ENCODE measurements around the gene USP7. TPM values are rescaled to one million over a fixed set of nuclear protein-coding genes. Genes with fewer than 3 reads are reported as not detected.

USP7 gene
- total and polyA plus RNA-seq, 9 donors: 28.1 to 104 (median 86.3) TPM

- H3K4me1 ChIP-seq (ENCODE audit: insufficient read depth): peaks cover 2% of the 10 kb centered on the region
- no peaks in the 10 kb centered on the region for H3K9me3 ChIP-seq
- intact Hi-C loops (cut with DNase I): no loop called here
- H3K4me3 ChIP-seq: peak overlapping the region; percentile 19
- 5 to 7% (median 6%) methylated on average over 26 of the region's 26 CpGs for WGBS, 3 donors
- DNase-seq: peak; percentile 60 to 81 (median 68)
- TF ChIP-seq POLR2A (IDR thresholded peaks at IDR 0.05) (no peak), EP300 (IDR thresholded peaks at IDR 0.05) (no peak)
- TF ChIP-seq, protein P1, sequence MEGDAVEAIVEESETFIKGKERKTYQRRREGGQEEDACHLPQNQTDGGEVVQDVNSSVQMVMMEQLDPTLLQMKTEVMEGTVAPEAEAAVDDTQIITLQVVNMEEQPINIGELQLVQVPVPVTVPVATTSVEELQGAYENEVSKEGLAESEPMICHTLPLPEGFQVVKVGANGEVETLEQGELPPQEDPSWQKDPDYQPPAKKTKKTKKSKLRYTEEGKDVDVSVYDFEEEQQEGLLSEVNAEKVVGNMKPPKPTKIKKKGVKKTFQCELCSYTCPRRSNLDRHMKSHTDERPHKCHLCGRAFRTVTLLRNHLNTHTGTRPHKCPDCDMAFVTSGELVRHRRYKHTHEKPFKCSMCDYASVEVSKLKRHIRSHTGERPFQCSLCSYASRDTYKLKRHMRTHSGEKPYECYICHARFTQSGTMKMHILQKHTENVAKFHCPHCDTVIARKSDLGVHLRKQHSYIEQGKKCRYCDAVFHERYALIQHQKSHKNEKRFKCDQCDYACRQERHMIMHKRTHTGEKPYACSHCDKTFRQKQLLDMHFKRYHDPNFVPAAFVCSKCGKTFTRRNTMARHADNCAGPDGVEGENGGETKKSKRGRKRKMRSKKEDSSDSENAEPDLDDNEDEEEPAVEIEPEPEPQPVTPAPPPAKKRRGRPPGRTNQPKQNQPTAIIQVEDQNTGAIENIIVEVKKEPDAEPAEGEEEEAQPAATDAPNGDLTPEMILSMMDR (IDR thresholded peaks at IDR 0.05): peak; percentile 39 to 54 (median 49)
- H3K27ac ChIP-seq: no peak overlapping the region
- no peaks in the 10 kb centered on the region for H3K27me3 ChIP-seq
- H3K36me3 ChIP-seq: no peaks in the 10 kb centered on the region
Observed at GRCh38 chr16:9008601-9009260, 45.0 kb upstream of the USP7 start.

DNA sequence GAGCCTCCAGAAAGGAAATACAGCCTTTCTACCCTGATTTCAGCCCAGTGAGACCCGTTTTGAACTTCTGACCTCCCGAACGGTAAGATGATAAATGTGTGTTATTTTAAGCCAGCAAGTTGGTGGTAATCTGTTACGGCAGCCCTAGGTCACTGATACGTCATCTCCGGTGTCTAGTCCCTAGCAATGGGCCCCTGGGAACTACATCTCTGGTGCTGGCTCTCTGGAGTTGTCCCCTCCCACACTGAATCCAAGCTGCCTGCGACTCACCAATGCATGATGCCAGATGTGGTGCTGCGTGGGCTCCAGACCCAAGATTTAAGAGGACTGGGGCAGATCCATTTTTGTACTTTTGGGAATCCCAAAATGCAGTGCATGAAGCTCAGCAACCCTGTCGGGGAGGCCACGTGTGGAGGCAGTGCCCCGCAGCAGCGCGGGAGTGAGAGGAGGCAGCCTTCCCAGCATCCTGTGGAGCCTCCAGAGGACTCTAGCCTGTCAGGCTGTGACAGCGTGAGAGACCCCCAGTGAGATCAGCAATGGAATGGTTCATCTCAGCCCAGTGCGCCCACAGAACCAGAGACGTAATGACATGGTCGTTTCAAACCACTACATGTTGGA, 43.6 kb upstream of the USP7 start:
- TF ChIP-seq, protein P1 (IDR thresholded peaks at IDR 0.05): no peak
- TF ChIP-seq POLR2A (IDR thresholded peaks at IDR 0.05) (no peak), EP300 (IDR thresholded peaks at IDR 0.05) (no peak)
- WGBS, 3 donors: 59 to 64% (median 61%) methylated on average over 17 of the region's 17 CpGs
- Histone ChIP-seq H3K27me3 (no peaks in the 10 kb centered on the region), H3K4me3 (no peak overlapping the region), H3K9me3 (no peaks in the 10 kb centered on the region), H3K27ac (no peak overlapping the region), H3K4me1 (ENCODE audit: insufficient read depth) (peaks cover 2% of the 10 kb centered on the region), H3K36me3 (no peaks in the 10 kb centered on the region)
- intact Hi-C loops (cut with DNase I): no loop called here
- DNase-seq: no peak

GRCh38 chr16:9004183-9004582, 40.5 kb upstream of the USP7 start:
- H3K9me3 ChIP-seq: no peaks in the 10 kb centered on the region
- TF ChIP-seq POLR2A (IDR thresholded peaks at IDR 0.05) (no peak), EP300 (IDR thresholded peaks at IDR 0.05) (no peak)
- TF ChIP-seq, protein P1 (IDR thresholded peaks at IDR 0.05): no peak
- peaks cover 2% of the 10 kb centered on the region for H3K4me1 ChIP-seq (ENCODE audit: insufficient read depth)
- no peaks in the 10 kb centered on the region for H3K36me3 ChIP-seq
- H3K4me3 ChIP-seq: no peak overlapping the region
- no peak overlapping the region for H3K27ac ChIP-seq
- intact Hi-C loops (cut with DNase I): no loop called here
- DNase-seq: no peak
- no peaks in the 10 kb centered on the region for H3K27me3 ChIP-seq
- 67 to 76% (median 74%) methylated on average over 4 of the region's 4 CpGs for WGBS, 3 donors

DNA sequence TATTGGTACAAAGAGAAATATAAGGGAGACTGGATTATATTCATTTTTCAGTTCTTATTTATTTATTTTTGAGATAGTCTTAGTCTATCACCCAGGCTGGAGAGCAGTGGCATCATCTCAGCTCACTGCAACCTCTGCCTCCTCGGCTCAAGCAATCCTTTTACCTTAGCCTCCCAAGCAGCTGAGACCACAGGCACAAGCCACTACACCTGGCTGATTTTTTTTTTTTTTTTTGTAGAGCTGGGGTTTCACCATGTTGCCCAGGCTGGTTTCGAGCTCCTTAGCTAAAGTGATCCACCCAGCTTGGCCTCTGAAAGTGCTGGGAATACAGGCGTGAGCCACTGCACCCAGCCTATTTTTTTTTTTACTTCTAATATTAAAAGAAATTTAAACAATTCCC, 40.1 kb upstream of the USP7 start:
- TF ChIP-seq, protein P1 (IDR thresholded peaks at IDR 0.05): no peak
- no peak for TF ChIP-seq EP300 (IDR thresholded peaks at IDR 0.05)
- no peak for TF ChIP-seq POLR2A (IDR thresholded peaks at IDR 0.05)
- H3K36me3 ChIP-seq: no peaks in the 10 kb centered on the region
- H3K27me3 ChIP-seq: no peaks in the 10 kb centered on the region
- H3K4me1 ChIP-seq (ENCODE audit: insufficient read depth): peaks cover 2% of the 10 kb centered on the region
- 86 to 92% (median 90%) methylated on average over 3 of the region's 3 CpGs for WGBS, 3 donors
- intact Hi-C loops (cut with DNase I): no loop called here
- no peaks in the 10 kb centered on the region for H3K9me3 ChIP-seq
- no peak for DNase-seq
- H3K4me3 ChIP-seq: no peak overlapping the region
- H3K27ac ChIP-seq: no peak overlapping the region

Data from ovary (tissue), 9 donors.